ENCODE measurements around the gene DNAAF8. TPM values are rescaled to one million over a fixed set of nuclear protein-coding genes. Genes with fewer than 3 reads are reported as not detected.

Gene DNAAF8
- total RNA-seq, 1 donor: 1.7 TPM

DNA sequence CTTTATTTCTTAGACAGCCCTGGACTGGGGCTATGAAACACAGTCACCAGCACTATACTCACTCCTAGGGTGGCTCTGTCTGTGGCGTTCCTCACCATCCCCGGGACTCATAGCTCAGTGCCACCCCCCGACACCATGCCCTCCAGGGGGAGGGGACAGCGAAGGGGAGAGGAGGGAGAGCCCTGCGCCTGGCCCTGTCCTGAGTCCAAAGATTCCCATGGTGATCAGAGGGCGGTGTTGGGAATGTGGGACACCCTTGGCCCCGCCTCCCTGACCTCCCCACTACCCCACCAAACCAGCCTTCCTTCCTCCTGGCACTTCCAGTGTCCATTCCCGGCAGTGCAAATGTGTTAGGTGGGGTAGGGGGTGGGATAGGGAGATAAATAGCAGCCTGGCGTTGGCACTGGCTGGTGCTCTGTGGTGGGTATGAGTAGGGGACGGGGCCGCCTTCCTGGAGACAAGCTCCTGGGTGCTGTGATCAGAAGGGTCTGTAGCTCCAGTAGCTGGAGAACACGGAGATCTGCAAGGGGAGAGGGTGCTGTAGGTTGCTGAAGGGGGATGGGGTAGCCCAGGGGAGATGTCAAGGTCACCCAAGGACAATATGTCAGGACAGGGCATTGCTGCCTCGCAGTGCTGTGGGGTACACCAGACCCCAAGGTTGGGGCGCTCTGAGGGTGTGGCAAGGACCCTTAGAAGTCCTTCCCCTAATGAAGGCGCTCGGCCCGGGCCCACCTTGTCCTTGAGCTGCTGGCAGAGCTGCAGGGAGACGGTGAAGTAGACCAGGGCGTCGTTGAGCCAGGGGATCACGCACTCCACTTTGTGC, 62.9 kb downstream of the DNAAF8 start:
- H3K4me3 ChIP-seq (ENCODE audit: low read depth, low read length): no peak overlapping the region
- TF ChIP-seq, protein P1, sequence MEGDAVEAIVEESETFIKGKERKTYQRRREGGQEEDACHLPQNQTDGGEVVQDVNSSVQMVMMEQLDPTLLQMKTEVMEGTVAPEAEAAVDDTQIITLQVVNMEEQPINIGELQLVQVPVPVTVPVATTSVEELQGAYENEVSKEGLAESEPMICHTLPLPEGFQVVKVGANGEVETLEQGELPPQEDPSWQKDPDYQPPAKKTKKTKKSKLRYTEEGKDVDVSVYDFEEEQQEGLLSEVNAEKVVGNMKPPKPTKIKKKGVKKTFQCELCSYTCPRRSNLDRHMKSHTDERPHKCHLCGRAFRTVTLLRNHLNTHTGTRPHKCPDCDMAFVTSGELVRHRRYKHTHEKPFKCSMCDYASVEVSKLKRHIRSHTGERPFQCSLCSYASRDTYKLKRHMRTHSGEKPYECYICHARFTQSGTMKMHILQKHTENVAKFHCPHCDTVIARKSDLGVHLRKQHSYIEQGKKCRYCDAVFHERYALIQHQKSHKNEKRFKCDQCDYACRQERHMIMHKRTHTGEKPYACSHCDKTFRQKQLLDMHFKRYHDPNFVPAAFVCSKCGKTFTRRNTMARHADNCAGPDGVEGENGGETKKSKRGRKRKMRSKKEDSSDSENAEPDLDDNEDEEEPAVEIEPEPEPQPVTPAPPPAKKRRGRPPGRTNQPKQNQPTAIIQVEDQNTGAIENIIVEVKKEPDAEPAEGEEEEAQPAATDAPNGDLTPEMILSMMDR (IDR thresholded peaks at IDR 0.05; ENCODE audit: insufficient read depth, low read depth, low read length): no peak
- no peak for DNase-seq (ENCODE audit: low read depth)

DNA sequence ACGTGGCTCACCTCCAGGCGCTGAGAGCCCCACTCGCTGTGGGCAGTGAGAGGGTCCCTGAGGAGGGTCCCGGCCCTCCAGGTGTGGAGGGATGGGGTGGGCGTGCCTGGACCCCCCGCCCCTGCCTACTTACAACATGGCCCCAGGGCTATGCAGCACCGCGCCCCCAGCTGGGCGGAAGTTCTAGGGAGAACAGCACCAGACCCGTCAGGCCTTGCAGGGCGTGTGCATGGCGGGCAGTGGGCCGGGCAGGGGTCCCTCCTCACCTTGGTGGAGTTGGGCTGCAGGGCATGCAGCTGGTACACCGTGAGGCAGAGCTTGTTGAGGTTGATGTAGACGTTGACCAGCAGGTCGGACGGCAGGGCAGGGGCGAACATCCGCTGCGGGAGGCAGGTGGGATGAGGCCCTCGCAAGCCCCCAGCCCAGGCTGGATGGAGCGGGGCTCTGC, 63.5 kb downstream of the DNAAF8 start:
- TF ChIP-seq, protein P1 (IDR thresholded peaks at IDR 0.05; ENCODE audit: insufficient read depth, low read depth, low read length): no peak
- no peak overlapping the region for H3K4me3 ChIP-seq (ENCODE audit: low read depth, low read length)
- no peak for DNase-seq (ENCODE audit: low read depth)

DNA sequence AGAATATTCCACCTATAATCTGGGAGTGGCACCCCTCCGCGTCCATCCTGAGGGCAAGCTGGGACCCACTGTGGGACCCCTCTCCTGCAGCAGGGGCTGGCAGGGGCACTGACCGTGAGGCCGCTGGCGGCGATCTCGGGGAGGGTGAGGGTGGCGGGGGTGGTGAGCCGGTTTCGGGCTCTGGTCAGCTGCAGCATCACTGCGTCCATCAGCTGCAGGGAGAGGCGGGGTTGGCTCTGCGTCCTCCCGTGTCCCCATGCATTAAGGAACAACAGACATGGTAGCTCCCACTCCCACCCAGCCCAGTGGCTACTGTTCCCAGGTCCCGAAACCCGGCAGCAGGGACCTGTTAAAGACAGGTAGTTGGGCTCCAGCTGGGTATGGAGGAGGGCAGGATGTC, 64.1 kb downstream of the DNAAF8 start:
- DNase-seq (ENCODE audit: low read depth): no peak

More for the DNA sequence above, 64.1 kb downstream of the DNAAF8 start:
- TF ChIP-seq, protein P1 (IDR thresholded peaks at IDR 0.05; ENCODE audit: insufficient read depth, low read depth, low read length): no peak
- H3K4me3 ChIP-seq (ENCODE audit: low read depth, low read length): no peak overlapping the region

Small RNAs within 50 kb of the gene (small RNA-seq; reads per million reads assigned to genes)
- gene RF00017: not detected

Other genes with a start within 250 kb of the DNAAF8 start
- gene CDIP1, start 195.8 kb upstream of the DNAAF8 start, total RNA-seq: 10.6 and 16.8 TPM in 2 replicates
- not detected in 2 replicates for gene C16orf96, start 178.2 kb upstream of the DNAAF8 start, total RNA-seq
- gene UBALD1, start 119.6 kb upstream of the DNAAF8 start, total RNA-seq: 6.9 and 10.3 TPM in 2 replicates
- gene MGRN1, start 109.7 kb upstream of the DNAAF8 start, total RNA-seq: 43.2 and 44.5 TPM in 2 replicates
- 28.5 and 31.2 TPM in 2 replicates for gene NUDT16L1, start 41.0 kb upstream of the DNAAF8 start, total RNA-seq
- gene ANKS3, start 266 bp upstream of the DNAAF8 start, total RNA-seq: 25.4 and 33.2 TPM in 2 replicates
- gene ZNF500, start 32.6 kb downstream of the DNAAF8 start, total RNA-seq: 12.5 and 12.6 TPM in 2 replicates
- gene SEPTIN12, start 53.8 kb downstream of the DNAAF8 start, total RNA-seq: not detected in 2 replicates
- gene SMIM22, start 60.8 kb downstream of the DNAAF8 start, total RNA-seq: not detected in 2 replicates
- 20.7 and 24.5 TPM in 2 replicates for gene ROGDI, start 68.1 kb downstream of the DNAAF8 start, total RNA-seq
- 45.7 and 60.9 TPM in 2 replicates for gene GLYR1, start 112.8 kb downstream of the DNAAF8 start, total RNA-seq
- gene UBN1, start 112.9 kb downstream of the DNAAF8 start, total RNA-seq: 28.1 and 32.2 TPM in 2 replicates
- 0.32 and 0.86 TPM in 2 replicates for gene PPL, start 202.6 kb downstream of the DNAAF8 start, total RNA-seq
- gene SEC14L5, start 223.8 kb downstream of the DNAAF8 start, total RNA-seq: under 0.01 TPM in 1 of 2 replicates, not detected in the other